Tibial nerve (tissue), 4 donors: ENCODE results near the gene DGCR6L.

Experiments
- EP300 ChIP-seq, 2 donors: sonication (generic); formaldehyde crosslinking; IDR thresholded peaks; one replicate each; pipeline ENCODE4 v1.6.1; 2017; ENCODE audit warnings: antibody characterized with exemption in 2 of 2, mild to moderate bottlenecking in 1 of 2
- POLR2A ChIP-seq, 2 donors: fragments of 450-650 bp; IDR thresholded peaks; one replicate each; pipeline ENCODE4 v1.6.1; 2017; ENCODE audit warnings: antibody characterized with exemption in 2 of 2, mild to moderate bottlenecking in 2 of 2, moderate library complexity in 2 of 2
- TF ChIP-seq, protein P1 (sequence below), 5 experiments: fragments of 200-600 bp in 3 of 5; fragments of 450-650 bp in 2 of 5; sonication (generic) in 3 of 5; IDR thresholded peaks; one replicate each; pipeline ENCODE4 v1.5.1; 2016 to 2019; ENCODE audit warnings: antibody characterized with exemption in 5 of 5, mild to moderate bottlenecking in 3 of 5, moderate library complexity in 2 of 5

DNA sequence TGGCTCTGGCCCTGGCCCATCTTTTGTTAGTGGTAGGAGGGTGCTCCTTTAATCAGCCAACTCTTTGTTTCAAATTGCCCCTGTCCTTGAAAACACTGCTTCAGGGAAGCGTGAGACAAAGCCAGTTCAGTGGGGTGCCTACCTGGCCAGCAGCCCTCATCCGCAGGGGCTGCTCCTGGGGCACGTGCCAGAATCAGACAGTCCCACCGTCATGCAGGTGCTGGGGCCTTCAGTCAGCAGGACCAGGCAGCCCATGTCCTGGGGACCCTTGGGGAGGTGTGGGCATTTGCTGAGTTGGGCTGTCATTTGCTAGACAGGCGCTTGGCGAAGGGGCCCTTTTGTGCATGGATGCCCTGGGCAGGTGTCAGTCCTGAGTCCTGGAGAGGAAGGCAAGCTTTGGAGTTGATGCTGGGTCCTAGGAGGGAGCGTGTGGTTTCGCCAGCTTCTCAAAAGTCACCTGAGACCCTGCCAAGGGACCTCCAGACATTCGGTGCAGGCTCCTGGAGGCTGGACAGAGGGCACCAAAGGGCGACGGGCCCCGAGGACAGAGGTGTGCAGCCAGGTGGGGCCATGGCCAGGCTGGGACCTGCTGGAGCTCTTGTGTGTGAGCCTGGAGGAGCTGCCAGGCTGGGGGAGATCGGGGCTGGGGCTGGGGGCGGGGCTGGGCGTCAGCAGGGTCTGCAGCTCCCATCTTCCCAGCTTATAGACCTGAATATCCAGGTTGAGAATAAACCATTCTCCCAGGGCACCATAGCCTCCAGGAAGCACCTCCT lies 36.8 kb downstream of the DGCR6L start:
- TF ChIP-seq, protein P1, sequence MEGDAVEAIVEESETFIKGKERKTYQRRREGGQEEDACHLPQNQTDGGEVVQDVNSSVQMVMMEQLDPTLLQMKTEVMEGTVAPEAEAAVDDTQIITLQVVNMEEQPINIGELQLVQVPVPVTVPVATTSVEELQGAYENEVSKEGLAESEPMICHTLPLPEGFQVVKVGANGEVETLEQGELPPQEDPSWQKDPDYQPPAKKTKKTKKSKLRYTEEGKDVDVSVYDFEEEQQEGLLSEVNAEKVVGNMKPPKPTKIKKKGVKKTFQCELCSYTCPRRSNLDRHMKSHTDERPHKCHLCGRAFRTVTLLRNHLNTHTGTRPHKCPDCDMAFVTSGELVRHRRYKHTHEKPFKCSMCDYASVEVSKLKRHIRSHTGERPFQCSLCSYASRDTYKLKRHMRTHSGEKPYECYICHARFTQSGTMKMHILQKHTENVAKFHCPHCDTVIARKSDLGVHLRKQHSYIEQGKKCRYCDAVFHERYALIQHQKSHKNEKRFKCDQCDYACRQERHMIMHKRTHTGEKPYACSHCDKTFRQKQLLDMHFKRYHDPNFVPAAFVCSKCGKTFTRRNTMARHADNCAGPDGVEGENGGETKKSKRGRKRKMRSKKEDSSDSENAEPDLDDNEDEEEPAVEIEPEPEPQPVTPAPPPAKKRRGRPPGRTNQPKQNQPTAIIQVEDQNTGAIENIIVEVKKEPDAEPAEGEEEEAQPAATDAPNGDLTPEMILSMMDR (IDR thresholded peaks at IDR 0.05): no peak
- TF ChIP-seq POLR2A (IDR thresholded peaks at IDR 0.05): no peak
- TF ChIP-seq EP300 (IDR thresholded peaks at IDR 0.05): no peak
